CD14-positive monocyte (primary cell): ENCODE results near the gene CLCN5. TPM values are rescaled to one million over a fixed set of nuclear protein-coding genes. Genes with fewer than 3 reads are reported as not detected.

Experiments
- DNase-seq, 3 donors: peaks; one replicate each; pipeline ENCODE4 v3.0.0-alpha.2; 2011 to 2022
- H2AFZ ChIP-seq: 2 replicates; pipeline ENCODE4 v1.6.0; 2012; ENCODE audit warnings: mild to moderate bottlenecking, low read depth, low read length, inconsistent platforms; ENCODE audit not compliant: insufficient read depth, poor library complexity, severe bottlenecking
- H3K27ac ChIP-seq, 2 donors: 1 replicate in 1 of 2; 2 replicates in 1 of 2; pipeline ENCODE4 v1.5.1; 2012 to 2013; ENCODE audit warnings: low read length in 2 of 2, control low read depth in 1 of 2, inconsistent platforms in 1 of 2, low read depth in 1 of 2, mild to moderate bottlenecking in 1 of 2
- H3K27me3 ChIP-seq, 2 donors: one replicate each; pipeline versions ENCODE4 v1.6.0 to v1.6.1; 2011 to 2013; ENCODE audit warnings: low read length in 2 of 2; ENCODE audit not compliant: control insufficient read depth in 2 of 2, insufficient read depth in 2 of 2
- H3K36me3 ChIP-seq, 2 donors: replicated peaks in 1 of 2; 1 replicate in 1 of 2; 2 replicates in 1 of 2; pipeline versions ENCODE4 v1.5.1 to v1.6.1; 2012 to 2013; ENCODE audit warnings: low read length in 2 of 2, control low read depth in 1 of 2, inconsistent platforms in 1 of 2, mild to moderate bottlenecking in 1 of 2; ENCODE audit not compliant: insufficient read depth in 2 of 2, control insufficient read depth in 1 of 2
- H3K4me1 ChIP-seq, 2 donors: 1 replicate in 1 of 2; 2 replicates in 1 of 2; pipeline versions ENCODE4 v1.5.1 to v1.6.1; 2012 to 2013; ENCODE audit warnings: low read length in 2 of 2, control low read depth in 1 of 2, inconsistent platforms in 1 of 2, mild to moderate bottlenecking in 1 of 2, moderate library complexity in 1 of 2; ENCODE audit not compliant: insufficient read depth in 2 of 2, control insufficient read depth in 1 of 2
- H3K4me2 ChIP-seq: replicated peaks from 2 replicates; pipeline ENCODE3; 2012; ENCODE audit warnings: low read length, moderate library complexity, mild to moderate bottlenecking; ENCODE audit not compliant: poor library complexity, severe bottlenecking; ENCODE audit errors: extremely low read depth
- H3K4me3 ChIP-seq, 3 experiments: fragments of 200-600 bp in 1 of 3; sonication (generic) in 1 of 3; replicated peaks in 1 of 3; 1 replicate in 2 of 3; 2 replicates in 1 of 3; pipeline ENCODE4 v1.5.1; 2011 to 2013; ENCODE audit warnings: low read length in 3 of 3, mild to moderate bottlenecking in 3 of 3, control low read depth in 2 of 3, low read depth in 2 of 3, inconsistent platforms in 1 of 3, moderate library complexity in 1 of 3
- H3K79me2 ChIP-seq: 2 replicates; pipeline ENCODE4 v1.6.0; 2012; ENCODE audit warnings: mild to moderate bottlenecking, control low read depth, inconsistent platforms, low read length, moderate library complexity; ENCODE audit not compliant: insufficient read depth
- H3K9ac ChIP-seq: 2 replicates; pipeline ENCODE4 v1.6.0; 2017; ENCODE audit warnings: low read length, mild to moderate bottlenecking; ENCODE audit not compliant: insufficient read depth, poor library complexity, severe bottlenecking
- H3K9me3 ChIP-seq, 2 donors: replicated peaks in 1 of 2; 1 replicate in 1 of 2; 2 replicates in 1 of 2; pipeline versions ENCODE4 v1.5.1 to v1.6.1; 2012 to 2013; ENCODE audit warnings: low read length in 2 of 2, control low read depth in 1 of 2; ENCODE audit not compliant: control insufficient read depth in 1 of 2, insufficient read depth in 1 of 2
- H4K20me1 ChIP-seq: 2 replicates; pipeline ENCODE4 v1.6.0; 2012; ENCODE audit warnings: mild to moderate bottlenecking, low read length, control low read depth, moderate library complexity; ENCODE audit not compliant: insufficient read depth
- H3K27ac Mint-ChIP-seq, 7 donors: one replicate each; pipeline ENCODE4 v1.8.0; 2020; ENCODE audit warnings: mild to moderate bottlenecking in 7 of 7, mixed read lengths in 7 of 7, moderate library complexity in 6 of 7, inconsistent platforms in 2 of 7
- H3K27me3 Mint-ChIP-seq, 3 donors: one replicate each; pipeline ENCODE4 v1.8.0; 2021 to 2022; ENCODE audit warnings: low read depth in 3 of 3, mild to moderate bottlenecking in 3 of 3, mixed read lengths in 3 of 3, moderate library complexity in 3 of 3, inconsistent platforms in 1 of 3
- H3K36me3 Mint-ChIP-seq, 2 donors: one replicate each; pipeline ENCODE4 v1.8.0; 2020; ENCODE audit warnings: mixed read lengths in 2 of 2, inconsistent platforms in 1 of 2, mild to moderate bottlenecking in 1 of 2
- H3K4me1 Mint-ChIP-seq: one replicate; pipeline ENCODE4 v1.8.0; 2020; ENCODE audit warnings: mild to moderate bottlenecking, mixed read lengths
- H3K4me3 Mint-ChIP-seq, 2 donors: one replicate each; pipeline ENCODE4 v1.8.0; 2020; ENCODE audit warnings: mild to moderate bottlenecking in 2 of 2, mixed read lengths in 2 of 2, moderate library complexity in 1 of 2
- H3K9me3 Mint-ChIP-seq, 7 donors: one replicate each; pipeline ENCODE4 v1.8.0; 2020 to 2022; ENCODE audit warnings: mixed read lengths in 7 of 7, mild to moderate bottlenecking in 6 of 7, moderate library complexity in 6 of 7, inconsistent platforms in 2 of 7
- WGBS: methylation state at CpG from one replicate; pipeline ENCODE4 v1.1.5; 2013; ENCODE audit warnings: missing lambda C conversion rate; ENCODE audit not compliant: insufficient coverage; 5-methylcytosine and 5-hydroxymethylcytosine counted together
- intact Hi-C, 2 donors: fragments of 100-400 bp; cut with micrococcal nuclease; formaldehyde crosslinking; loops; one replicate each; pipeline versions ENCODE4 v1.15.0 to v1.15.1; 2023
- polyA plus RNA-seq, 3 donors: library from polyadenylated mRNA; depleted of rRNA in 1 of 3; unstranded in 2 of 3; stranded (reverse) in 1 of 3; fragments of 300-500 nt in 2 of 3; fragments of >200 nt in 1 of 3; fragmentation: Illumina TruSeq in 2 of 3; gene quantifications; 1 replicate in 2 of 3; 2 replicates in 1 of 3; pipeline ENCODE4 v1.2.3, GENCODE V29; 2012 to 2021
- TF ChIP-seq, protein P1 (sequence below): fragments of 200-600 bp; IDR thresholded peaks from one replicate; pipeline ENCODE4 v1.8.0; 2022; ENCODE audit warnings: antibody characterized with exemption, mild to moderate bottlenecking

CLCN5 gene
- polyA plus RNA-seq, 3 donors, result 4.1 to 4.2 (median 4.1) TPM

- no peak overlapping the region for H3K4me2 ChIP-seq
- H3K4me1 ChIP-seq, result peaks cover 0 to 3% of the 10 kb centered on the region in 2 donors
- H3K4me1 Mint-ChIP-seq, result peaks cover 13% of the 10 kb centered on the region
- intact Hi-C loops, result no loop called here
- no peaks in the 10 kb centered on the region for H3K27me3 Mint-ChIP-seq
- TF ChIP-seq, protein P1, sequence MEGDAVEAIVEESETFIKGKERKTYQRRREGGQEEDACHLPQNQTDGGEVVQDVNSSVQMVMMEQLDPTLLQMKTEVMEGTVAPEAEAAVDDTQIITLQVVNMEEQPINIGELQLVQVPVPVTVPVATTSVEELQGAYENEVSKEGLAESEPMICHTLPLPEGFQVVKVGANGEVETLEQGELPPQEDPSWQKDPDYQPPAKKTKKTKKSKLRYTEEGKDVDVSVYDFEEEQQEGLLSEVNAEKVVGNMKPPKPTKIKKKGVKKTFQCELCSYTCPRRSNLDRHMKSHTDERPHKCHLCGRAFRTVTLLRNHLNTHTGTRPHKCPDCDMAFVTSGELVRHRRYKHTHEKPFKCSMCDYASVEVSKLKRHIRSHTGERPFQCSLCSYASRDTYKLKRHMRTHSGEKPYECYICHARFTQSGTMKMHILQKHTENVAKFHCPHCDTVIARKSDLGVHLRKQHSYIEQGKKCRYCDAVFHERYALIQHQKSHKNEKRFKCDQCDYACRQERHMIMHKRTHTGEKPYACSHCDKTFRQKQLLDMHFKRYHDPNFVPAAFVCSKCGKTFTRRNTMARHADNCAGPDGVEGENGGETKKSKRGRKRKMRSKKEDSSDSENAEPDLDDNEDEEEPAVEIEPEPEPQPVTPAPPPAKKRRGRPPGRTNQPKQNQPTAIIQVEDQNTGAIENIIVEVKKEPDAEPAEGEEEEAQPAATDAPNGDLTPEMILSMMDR, result no peak
- peak; percentile 1 to 35 (median 9) for DNase-seq
- H3K9me3 Mint-ChIP-seq, result peaks cover 0 to 2% (median 0%) of the 10 kb centered on the region in 7 donors
- H3K9me3 ChIP-seq, result no peaks in the 10 kb centered on the region
- no peaks in the 10 kb centered on the region for H3K27me3 ChIP-seq
- H3K9ac ChIP-seq, result no peak overlapping the region
- H4K20me1 ChIP-seq, result no peaks in the 10 kb centered on the region
- no peak overlapping the region for H3K4me3 ChIP-seq
- no CpG with 5 or more reads among the region's 3 CpGs for WGBS
- H3K36me3 Mint-ChIP-seq, result no peaks in the 10 kb centered on the region
- no peaks in the 10 kb centered on the region for H3K79me2 ChIP-seq
- H2AFZ ChIP-seq, result no peak overlapping the region
- H3K36me3 ChIP-seq, result no peaks in the 10 kb centered on the region
- H3K4me3 Mint-ChIP-seq, result peak overlapping the region in 1 of 2 donors; percentile 65
- no peak overlapping the region for H3K27ac ChIP-seq
- no peak overlapping the region for H3K27ac Mint-ChIP-seq
These were observed 195.1 kb downstream of the CLCN5 start for GRCh38 chrX:50117476-50117875.

DNA sequence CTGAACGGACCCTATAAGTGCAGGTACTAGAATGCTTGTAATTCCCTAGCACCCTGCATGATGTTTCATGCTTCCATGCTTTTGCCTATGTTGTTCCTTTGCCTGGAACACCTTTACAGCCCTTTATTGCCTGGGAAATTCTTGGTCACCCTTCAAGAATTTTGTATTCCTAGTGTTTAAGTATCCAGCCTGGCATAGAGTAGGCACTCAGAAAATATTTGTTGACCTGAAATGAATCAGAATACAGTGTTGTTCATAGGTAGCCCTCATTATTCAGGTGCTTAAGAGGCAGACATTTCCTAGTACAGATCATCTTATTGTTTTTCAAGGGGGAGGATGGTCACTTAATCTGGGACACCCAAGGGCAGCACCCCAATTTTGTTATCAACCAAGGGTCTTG is 203.1 kb downstream of the CLCN5 start:
- no peaks in the 10 kb centered on the region for H3K36me3 Mint-ChIP-seq
- Histone ChIP-seq H3K4me2 (no peak overlapping the region), H3K4me3 (no peak overlapping the region), H3K27me3 (no peaks in the 10 kb centered on the region), H3K9me3 (no peaks in the 10 kb centered on the region), H3K4me1 (no peaks in the 10 kb centered on the region), H3K9ac (no peak overlapping the region), H3K79me2 (no peaks in the 10 kb centered on the region), H2AFZ (no peak overlapping the region), H4K20me1 (no peaks in the 10 kb centered on the region), H3K27ac (no peak overlapping the region), H3K36me3 (no peaks in the 10 kb centered on the region)
- TF ChIP-seq, protein P1, result no peak
- no peak overlapping the region for H3K4me3 Mint-ChIP-seq
- peaks cover 0 to 2% (median 0%) of the 10 kb centered on the region in 3 donors for H3K27me3 Mint-ChIP-seq
- H3K4me1 Mint-ChIP-seq, result no peaks in the 10 kb centered on the region
- intact Hi-C loops, result no loop called here
- 80% methylated on average over 1 of the region's 1 CpG for WGBS
- DNase-seq, result no peak
- H3K9me3 Mint-ChIP-seq, result peaks cover 0 to 5% (median 0%) of the 10 kb centered on the region in 7 donors
- H3K27ac Mint-ChIP-seq, result no peak overlapping the region
